NB4 (cell line): ENCODE results near the gene MTHFD1.

Source experiments
- DNase-seq: peaks from one replicate; pipeline ENCODE4 v3.0.0; 2010; ENCODE audit warnings: low read depth
- H3K4me3 ChIP-seq: one replicate; pipeline ENCODE4 v1.5.1; 2011; ENCODE audit warnings: mild to moderate bottlenecking, low read depth, low read length, moderate library complexity
- CTCF ChIP-seq: IDR thresholded peaks from one replicate; pipeline ENCODE4 v1.5.1; 2012; ENCODE audit warnings: low read depth, low read length
- MYC ChIP-seq: IDR thresholded peaks from 2 replicates; pipeline ENCODE4 v1.6.1; 2011; ENCODE audit warnings: low read depth, low read length
- POLR2A ChIP-seq: IDR thresholded peaks from 2 replicates; pipeline ENCODE4 v1.6.1; 2011; ENCODE audit warnings: mild to moderate bottlenecking; ENCODE audit not compliant: insufficient read length; ENCODE audit errors: extremely low read depth
- TF ChIP-seq, protein P1 (sequence below): IDR thresholded peaks from 2 replicates; pipeline ENCODE4 v1.6.1; 2011; ENCODE audit warnings: low read depth, low read length

MTHFD1 gene

DNA sequence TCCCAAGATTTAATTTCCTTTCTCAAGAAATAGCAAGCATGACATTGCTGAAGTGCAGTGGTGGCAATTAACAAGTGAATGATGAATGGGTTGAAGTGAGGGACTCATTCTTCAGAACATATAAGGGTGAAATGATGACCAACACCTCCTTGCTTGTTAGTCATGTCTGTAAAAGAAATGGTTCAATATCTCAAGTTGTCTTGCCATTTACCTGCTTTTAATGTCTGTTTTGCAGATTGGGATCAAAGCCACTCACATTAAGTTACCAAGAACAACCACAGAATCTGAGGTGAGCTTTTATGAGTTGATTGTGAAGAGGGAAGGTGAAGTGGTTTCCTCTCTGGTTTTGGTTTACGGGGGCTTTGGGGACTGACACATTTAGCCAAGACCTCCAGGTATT lies 24.1 kb downstream of the MTHFD1 start:
- no peak overlapping the region for H3K4me3 ChIP-seq
- DNase-seq: no peak
- no peak for TF ChIP-seq POLR2A
- TF ChIP-seq MYC: no peak
- TF ChIP-seq CTCF: no peak
- TF ChIP-seq, protein P1, sequence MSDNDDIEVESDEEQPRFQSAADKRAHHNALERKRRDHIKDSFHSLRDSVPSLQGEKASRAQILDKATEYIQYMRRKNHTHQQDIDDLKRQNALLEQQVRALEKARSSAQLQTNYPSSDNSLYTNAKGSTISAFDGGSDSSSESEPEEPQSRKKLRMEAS: no peak

DNA sequence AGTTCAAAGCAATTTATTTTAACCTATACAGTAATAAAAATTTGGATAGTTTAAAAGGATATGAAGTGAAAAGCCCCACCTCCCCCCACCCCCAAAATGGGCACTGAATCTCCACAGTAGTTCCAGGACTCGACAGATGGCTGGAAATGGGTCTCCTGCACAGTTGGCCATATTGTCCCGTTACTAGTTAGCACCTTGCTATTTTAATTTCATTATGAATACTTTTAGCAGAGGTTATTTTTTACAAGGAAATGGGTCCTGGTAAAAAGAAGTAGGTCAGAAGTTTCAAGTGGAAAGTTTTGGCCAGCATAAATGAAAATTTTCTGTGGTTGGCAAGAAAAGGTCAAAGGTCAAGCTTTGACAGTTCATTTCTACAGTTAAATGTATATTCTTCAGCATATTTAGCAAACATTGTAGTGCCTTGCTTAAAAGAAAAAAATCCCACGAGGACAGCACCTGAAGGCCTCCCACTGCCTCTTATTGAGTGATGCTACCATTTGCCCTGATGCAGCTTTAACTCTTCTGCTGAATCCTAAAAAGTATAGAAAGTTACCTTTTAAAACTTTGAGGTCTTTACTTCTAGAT lies 28.3 kb downstream of the MTHFD1 start:
- no peak for DNase-seq
- no peak overlapping the region for H3K4me3 ChIP-seq
- no peak for TF ChIP-seq POLR2A
- TF ChIP-seq CTCF: no peak
- TF ChIP-seq MYC: no peak

GRCh38 chr14:64417055-64417770 lies 29.1 kb downstream of the MTHFD1 start:
- TF ChIP-seq, protein P1: no peak
- no peak for TF ChIP-seq CTCF
- TF ChIP-seq MYC: no peak
- no peak for TF ChIP-seq POLR2A
- no peak overlapping the region for H3K4me3 ChIP-seq
- DNase-seq: no peak

GRCh38 chr14:64417771-64418125 lies 29.6 kb downstream of the MTHFD1 start:
- no peak for DNase-seq
- TF ChIP-seq, protein P1: no peak
- no peak for TF ChIP-seq CTCF
- TF ChIP-seq MYC: no peak
- TF ChIP-seq POLR2A: no peak
- no peak overlapping the region for H3K4me3 ChIP-seq

DNA sequence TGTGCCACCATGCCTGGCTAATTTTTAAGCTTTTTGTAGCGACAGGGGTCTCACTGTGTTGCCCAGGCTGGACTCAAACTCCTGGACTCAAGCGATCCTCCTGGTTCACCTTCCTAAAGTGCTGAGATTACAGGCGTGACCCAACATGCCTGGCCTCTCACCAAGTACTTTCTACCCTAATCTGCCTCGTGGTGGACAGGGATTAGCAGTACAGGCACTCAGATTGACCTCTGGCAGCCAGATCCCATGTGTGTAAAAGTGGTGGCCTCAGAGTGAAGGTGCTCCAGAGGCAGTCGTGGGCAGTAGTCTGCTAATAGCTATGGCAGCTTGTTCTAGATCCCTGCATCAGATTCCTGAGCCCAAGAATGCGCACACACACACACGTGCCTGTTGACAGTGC lies 30.9 kb downstream of the MTHFD1 start:
- no peak overlapping the region for H3K4me3 ChIP-seq
- no peak for DNase-seq
- TF ChIP-seq POLR2A (no peak), MYC (no peak), CTCF (no peak)
- TF ChIP-seq, protein P1: no peak

GRCh38 chr14:64421166-64421565 lies 33.0 kb downstream of the MTHFD1 start:
- no peak overlapping the region for H3K4me3 ChIP-seq
- no peak for DNase-seq
- TF ChIP-seq, protein P1: no peak
- no peak for TF ChIP-seq CTCF
- TF ChIP-seq MYC: no peak
